Measurements from ENCODE around the gene PGS1.
A peak's percentile ranks its signal among the peaks of the same experiment; 100 is the strongest.
"Not testable (repeated sequence)": the region's sequence is repeated elsewhere in the genome, so short reads cannot be mapped to it uniquely, and the experiment has no call there.

PGS1 gene

DNA sequence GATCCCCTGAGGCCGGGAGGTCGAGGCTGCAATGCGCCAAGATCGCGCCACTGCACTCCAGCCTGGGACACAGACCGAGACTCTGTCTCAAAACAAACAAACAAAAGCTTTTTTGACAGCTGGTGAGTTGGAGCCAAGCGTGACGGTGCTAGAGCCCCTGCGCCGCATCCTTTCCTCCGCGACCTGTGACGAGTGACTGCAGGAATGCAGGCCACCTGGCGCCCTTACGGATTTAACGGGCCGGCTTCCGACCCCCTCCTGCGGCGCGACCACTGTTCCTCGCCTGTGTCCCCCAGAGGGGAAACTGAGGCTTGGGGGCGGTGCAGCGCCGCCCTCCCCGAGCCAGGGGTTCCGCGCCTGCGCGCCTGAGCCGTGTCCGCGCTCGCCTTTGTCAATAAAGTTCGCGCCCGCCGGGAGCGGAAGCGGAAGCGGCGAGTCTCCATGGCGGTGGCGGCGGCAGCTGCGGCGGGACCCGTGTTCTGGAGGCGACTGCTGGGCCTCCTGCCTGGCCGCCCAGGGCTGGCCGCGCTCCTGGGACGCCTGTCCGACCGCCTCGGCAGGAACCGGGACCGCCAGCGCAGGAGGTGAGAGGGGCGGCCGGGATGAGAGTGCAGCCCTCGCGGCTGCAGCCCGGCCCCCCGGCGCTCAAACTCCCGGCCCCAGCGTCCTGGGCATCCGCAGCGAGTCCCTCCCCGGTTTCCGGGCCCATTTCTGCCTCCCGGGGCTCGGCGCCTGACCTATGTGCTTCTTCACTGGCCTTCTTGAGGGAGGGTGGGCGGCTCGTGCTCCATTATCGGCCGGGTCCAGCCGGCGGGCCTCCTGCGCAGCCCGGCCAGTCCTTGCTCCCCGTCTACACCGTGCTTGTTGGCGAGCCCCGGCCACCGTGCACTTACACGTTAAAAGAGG, at the start of gene PGS1:
Gene PGS1 (plus strand): TSS at position 425 of the 906 bp plus-strand sequence. CDS start 17 bp downstream, at position 442.
- DNase-seq (ENCODE audit: low read depth in 1 of 2, low spot score in 1 of 2) = peak; percentile 71 to 78

DNA sequence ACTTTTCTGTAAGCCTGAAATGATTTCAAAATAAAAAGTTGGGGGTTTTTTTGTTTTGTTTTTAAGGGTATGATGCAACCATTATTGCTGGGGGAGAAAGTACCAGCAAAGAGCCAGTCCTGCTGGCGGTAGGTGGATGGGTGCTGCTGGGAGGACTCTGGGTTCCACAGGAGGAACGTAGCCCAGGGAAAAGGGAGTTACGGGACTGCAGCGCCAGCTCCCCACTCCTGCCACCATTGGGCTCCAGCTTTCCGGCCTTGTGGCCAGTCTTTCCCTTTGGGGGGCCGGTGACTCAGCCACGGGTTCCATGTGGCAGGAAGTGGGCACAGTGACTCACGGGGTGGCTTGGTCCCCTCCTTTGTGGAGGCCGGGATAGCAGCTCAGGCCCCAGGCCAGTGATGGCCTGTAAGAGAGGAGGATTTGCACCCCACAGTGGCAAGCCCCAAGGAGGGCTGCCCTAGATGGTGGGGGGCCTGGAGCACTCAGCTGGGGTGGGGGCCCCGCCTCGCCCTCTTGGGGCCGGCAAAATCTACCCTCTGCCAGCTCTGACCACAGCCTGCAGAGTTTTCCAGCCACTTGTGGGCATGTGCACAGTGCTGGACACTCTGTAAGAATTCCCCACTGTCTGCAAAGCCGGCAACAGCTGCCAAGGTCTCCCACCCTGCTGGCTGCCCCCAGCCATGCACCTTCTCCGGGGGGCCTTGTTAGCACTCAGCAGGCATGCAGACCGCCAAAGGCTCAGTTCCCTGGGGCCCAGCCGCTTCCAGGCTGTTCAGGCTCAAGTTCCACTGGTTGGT, 49.0 kb upstream of the PGS1 start:
- DNase-seq (ENCODE audit: low read depth in 1 of 2, low spot score in 1 of 2) = no peak

DNA sequence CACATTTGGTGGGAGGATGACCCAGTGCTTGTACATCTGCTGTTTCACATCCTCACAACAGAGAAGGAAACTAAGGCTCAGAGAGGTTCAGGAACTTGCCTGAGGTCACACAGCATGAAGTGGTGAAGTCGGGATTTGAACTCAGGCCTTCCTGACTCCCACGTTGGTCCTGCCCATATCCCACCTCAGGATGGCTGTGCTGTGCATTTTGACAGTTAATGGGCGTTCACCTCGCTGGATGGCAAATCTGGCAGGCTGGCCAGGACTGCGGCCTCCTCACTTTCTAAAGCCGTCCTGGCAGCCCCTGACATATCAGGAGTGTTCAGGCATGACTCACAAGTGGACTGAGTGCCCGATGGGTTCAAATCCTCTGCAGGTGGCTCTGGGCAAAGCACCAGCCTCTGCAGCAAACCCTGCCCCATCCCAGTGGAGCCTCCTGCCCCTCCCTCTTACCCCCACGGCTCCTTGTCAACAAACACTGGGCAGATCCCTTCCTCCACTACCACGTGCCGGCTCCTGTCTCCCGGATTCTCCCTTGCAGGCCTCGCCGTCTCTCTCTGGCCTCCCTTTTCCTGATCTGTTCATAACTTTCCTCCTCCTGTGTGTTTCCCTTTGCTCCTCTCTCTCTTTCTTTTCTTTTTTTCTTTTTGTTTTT, 47.8 kb upstream of the PGS1 start:
- DNase-seq (ENCODE audit: low read depth in 1 of 2, low spot score in 1 of 2) = no peak

- DNase-seq (ENCODE audit: low read depth in 1 of 2, low spot score in 1 of 2) = not testable (repeated sequence)
Measured at GRCh38 chr17:78331355-78331754, 47.1 kb upstream of the PGS1 start.

DNA sequence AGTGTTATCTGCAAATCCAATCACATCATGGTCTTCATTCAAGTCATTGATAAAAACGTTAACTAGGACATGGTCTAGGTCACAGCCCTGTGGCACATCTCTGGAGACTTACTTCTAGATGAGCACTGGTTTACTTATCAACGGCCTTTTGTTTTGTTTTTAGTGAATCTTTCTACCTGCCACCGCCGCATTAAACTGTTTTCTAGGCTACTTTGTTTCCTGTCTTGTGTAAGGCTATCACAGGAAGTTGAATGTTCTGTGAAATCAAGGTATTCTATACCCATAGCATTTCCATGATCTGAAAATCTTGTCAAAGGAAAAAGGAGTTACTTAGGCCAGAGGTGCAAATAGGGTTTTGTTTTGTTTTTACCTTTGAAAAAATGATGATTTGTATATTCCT, 45.5 kb upstream of the PGS1 start:
- DNase-seq (ENCODE audit: low read depth in 1 of 2, low spot score in 1 of 2) = no peak

DNA sequence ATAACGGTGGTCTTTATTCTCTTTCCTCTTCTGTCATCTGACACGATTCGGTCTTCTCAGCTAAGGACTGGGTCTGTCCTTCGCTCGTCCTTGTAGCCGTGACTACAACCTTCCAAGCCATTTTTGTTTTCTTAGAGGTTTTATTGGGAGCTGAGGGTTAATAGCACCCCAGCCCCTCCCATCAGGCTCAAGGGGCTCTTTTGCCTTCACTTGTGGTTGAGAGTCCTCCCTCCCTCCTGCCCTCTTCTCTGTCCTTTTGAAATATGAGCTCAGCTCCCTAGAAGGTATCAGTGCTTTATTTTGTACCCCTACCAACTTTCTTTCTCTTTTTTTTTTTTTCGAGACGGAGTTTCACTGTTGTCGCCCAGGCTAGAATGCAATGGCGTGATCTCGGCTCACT, 43.2 kb upstream of the PGS1 start:
- DNase-seq (ENCODE audit: low read depth in 1 of 2, low spot score in 1 of 2) = no peak

DNA sequence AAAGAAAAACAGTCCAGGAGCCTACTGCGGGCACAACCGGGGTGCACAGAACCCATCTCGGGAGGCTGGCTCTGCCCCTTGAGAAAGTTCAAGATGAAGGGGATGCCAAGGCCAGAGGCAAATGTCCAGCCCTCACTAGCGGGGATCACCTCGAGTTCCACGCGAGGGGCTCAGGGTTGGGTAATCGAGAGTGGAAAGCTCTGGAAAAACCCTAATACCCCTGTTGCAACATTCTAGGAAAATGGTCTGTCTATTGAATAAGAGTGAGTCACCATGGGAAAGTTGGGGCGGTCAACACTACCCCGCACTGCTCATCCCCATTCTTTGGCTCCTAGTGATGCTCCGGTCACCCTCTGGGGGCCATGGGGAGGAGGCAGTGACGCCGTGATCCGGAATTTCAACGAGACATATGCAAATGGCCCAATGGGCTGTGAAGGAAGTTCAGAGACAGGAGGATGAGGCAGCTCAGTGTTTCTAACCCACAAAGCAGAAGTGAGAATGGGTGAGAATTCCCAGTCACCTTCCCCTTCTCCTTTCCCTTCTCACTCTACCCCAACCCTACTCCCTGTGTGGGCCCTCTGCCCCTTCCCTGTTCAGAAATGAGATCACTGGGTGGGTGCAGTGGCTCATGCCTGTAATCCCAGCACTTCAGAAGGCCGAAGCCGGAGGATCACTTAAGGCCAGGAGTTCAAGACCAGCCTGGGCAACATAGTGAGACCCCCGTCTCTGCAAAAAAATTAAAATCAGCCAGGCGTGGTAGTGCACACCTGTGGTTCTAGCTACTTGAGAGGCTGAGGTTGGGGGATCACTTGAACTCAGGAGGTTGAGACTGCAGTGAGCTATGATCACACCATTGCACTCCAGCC, 41.0 kb upstream of the PGS1 start:
- no peak for DNase-seq (ENCODE audit: low read depth in 1 of 2, low spot score in 1 of 2)

DNA sequence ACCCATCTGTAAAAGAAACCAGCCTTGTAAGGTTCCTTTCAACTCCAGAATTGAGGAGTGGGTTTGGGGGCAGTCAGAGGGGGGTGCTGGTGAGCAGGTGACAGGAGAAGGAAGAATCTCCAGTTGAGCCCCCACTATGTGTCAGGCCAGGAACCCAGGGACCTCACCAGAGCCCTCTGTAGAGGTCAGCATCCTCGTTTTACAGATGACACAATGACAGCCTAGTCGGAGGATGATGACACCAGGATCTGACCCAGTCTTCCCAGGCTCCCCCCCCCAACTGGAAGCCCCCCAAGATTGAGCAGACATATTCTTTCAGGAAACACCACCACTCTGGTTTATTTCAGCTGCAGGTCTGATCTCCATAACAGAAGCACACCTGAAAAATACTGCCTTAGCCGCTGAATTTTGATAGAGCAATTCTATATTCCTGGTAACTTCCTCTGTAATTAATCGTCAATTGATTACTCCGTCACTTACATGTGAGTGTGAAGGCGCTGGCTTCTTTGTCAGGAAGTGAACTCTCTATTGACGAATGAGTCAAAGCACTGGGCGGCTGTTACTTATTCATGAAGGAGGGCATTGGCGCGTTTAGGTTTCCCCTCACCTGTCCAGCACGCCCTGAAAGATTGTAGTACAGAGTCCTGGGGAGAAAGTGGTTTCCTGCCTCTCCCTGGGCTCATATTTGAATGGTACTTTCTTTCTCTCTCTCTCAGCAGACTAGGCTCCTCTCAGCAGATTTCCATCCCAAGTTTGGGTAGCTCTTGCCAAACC, 39.8 kb upstream of the PGS1 start:
- DNase-seq (ENCODE audit: low read depth in 1 of 2, low spot score in 1 of 2) = no peak

- DNase-seq (ENCODE audit: low read depth in 1 of 2, low spot score in 1 of 2) = no peak
Measured at GRCh38 chr17:78340183-78340955, 38.1 kb upstream of the PGS1 start.

- no peak for DNase-seq (ENCODE audit: low read depth in 1 of 2, low spot score in 1 of 2)
Measured at GRCh38 chr17:78341559-78342448, 36.6 kb upstream of the PGS1 start.

GRCh38 chr17:78342449-78343186, 35.8 kb upstream of the PGS1 start:
- DNase-seq (ENCODE audit: low read depth in 1 of 2, low spot score in 1 of 2) = no peak

- DNase-seq (ENCODE audit: low read depth in 1 of 2, low spot score in 1 of 2) = no peak
Measured at GRCh38 chr17:78343187-78343542, 35.3 kb upstream of the PGS1 start.

GRCh38 chr17:78343543-78344201, 34.8 kb upstream of the PGS1 start:
- DNase-seq (ENCODE audit: low read depth in 1 of 2, low spot score in 1 of 2) = peak in 1 of 2 donors; percentile 47

DNA sequence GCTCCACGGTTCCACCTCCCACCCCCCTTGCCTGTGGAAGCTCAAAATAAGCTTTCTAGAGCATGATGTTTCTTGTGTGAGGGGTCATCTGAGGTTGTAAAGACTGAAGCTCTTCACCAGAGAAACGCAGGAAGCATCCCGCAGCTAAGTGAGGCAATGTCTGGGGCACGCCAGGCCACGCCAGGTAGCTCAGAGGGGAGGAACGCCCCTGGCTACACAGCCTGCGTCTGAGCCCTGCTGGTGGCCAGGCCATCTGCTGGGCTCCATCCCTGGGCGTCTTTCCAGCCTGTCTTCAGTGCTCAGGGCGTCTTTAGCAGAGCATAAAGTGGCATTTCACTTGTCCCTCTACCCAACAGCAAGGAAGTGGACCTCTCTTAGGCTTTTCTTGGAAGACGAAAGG, 33.8 kb upstream of the PGS1 start:
- no peak for DNase-seq (ENCODE audit: low read depth in 1 of 2, low spot score in 1 of 2)

GRCh38 chr17:78345172-78345571, 33.3 kb upstream of the PGS1 start:
- DNase-seq (ENCODE audit: low read depth in 1 of 2, low spot score in 1 of 2) = no peak

DNA sequence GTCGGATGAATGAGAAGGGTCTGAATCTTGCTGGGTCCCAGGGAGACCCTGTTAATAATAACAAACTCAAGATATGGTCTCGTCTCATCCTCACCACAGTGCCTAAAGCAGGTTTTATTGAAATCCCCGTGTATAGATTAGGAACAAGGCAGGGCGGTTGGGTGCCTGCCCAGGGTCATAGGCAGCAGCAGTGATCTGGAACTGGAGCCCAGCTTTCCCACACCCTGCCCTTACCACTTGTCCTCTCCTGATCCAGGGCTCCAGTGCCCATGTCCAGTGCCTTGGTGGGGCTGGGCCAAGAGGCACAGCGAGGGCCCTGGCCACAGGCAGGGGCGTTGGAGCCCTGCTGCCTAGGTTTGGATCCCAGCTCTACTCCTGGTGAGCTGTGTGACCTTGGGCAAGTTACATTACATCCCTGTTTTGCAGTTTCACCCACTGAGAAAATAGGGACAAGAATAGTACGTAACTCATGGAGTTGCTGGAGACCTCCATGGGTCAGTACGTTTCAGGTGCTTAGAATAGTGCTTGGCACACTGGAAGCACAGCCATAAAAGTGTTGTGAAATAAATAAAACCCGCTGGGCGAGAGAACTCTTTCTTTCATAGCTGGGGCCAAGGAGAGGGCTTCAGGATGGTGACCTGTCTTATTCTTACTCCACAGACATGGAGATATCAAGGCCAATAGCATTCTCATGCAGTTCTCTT, 32.5 kb upstream of the PGS1 start:
- DNase-seq (ENCODE audit: low read depth in 1 of 2, low spot score in 1 of 2) = no peak
